ENCODE data around the gene ANOS1.

ANOS1 gene

DNA sequence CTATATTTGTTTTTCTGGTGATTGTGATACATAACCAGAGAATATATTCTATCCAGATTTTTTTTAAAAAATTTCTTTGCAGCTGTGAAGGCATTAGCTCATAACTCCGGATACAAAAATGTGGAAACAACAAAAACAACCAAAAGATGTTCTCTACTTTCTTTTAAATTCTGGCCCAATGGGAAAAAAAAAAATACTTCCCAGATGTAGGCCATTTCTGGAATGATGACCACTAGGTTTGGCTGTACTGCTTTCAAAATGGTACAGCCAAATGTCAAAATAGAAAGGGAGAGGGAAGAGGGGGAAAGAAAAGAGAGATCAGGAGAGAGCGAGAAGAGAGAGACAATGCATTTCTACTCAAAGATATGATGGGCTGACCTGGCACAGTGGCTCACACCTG, 14.6 kb downstream of the ANOS1 start:
- DNase-seq, result no peak

DNA sequence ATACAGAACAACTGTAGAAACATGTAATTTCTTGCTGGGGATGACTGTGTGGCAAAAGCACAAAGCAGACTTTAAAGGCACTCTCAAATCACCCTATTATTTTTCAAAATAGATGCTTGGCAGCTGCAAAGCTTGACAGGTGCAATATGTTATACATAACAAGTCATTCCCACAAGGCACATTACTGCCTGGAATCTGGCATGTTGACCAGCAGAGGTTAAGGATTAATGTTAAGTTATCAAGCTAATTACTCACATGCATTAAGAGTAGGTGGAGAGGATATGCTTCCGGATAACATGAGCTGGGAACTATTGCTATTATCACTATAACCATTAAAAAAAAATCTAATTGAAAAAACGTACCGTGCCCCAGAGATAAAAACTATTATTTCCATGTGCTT, 17.8 kb downstream of the ANOS1 start:
- DNase-seq, result no peak

DNA sequence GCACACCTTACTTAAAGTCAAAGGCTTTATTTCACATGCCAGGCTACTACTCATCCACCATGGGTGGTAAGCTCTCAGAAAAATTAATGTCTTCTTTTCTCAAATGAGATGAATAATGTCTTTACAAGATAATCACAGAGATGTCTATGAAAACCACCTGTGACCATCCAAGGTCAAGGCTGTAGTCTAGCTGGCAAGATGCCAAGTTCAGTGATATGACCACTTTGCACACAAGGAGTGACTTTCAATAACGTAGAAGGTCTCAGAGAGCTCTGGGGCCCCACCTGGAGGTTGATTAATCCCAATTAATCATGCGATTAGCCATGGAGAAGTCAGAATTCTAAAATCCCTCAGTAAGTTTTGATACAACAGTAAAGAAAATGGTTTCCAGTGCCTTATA, 20.5 kb downstream of the ANOS1 start:
- DNase-seq, result no peak

DNA sequence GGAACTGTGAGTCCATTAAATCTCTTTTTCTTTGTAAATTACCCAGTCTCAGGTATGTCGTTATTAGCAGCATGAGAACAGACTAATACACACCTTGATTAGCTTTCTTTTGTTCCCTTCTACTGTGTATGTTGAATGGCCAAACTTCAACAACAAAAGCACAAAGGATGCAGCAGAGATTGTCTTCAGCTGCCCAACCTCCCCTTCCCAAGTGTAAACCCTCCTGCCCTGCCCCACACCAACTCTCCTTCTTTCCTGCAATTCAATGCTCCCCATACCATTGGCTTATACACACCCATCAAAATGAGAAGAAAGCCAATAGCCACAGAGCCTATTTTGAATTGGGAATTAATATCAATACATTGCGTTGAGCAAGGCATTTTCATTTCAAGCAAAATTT, 27.8 kb downstream of the ANOS1 start:
- no peak for DNase-seq

DNA sequence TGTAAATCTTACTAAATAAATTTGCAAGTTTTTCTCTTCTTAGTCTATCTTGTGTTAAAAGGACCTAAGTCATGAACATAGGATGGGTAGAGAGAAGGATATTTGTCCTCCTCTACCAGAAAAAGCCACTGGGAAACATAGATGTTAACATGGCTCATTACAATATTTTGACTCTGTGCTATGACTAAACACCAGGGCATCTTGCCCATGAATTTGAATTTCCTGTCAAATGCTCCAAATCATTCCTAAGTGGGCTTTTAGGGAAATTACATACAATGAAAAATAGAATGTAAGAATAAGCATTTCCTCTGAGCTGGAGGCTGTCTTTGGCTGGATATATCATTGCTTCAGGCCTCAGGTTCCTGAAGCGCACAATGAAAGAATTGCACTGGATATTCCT, 39.1 kb downstream of the ANOS1 start:
- DNase-seq, result no peak

DNA sequence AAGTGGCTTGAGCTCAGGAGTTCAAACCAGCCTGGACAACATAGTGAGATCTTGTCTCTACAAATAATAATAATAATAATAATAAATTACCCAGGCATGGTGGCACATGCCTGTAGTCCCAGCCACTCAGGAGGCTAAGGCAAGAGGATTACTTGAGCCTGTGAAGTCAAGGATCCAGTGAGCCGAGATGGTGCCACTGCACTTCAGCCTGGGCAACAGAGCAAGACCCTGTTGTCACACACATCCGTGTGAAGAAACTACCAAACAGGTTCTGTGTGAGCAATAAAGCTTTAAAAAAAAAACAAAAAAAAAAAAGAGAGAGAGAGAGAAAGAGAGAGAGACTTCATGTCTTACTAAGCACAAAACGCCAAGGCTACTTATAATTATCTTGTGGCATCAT, 42.5 kb downstream of the ANOS1 start:
- no peak for DNase-seq

DNA sequence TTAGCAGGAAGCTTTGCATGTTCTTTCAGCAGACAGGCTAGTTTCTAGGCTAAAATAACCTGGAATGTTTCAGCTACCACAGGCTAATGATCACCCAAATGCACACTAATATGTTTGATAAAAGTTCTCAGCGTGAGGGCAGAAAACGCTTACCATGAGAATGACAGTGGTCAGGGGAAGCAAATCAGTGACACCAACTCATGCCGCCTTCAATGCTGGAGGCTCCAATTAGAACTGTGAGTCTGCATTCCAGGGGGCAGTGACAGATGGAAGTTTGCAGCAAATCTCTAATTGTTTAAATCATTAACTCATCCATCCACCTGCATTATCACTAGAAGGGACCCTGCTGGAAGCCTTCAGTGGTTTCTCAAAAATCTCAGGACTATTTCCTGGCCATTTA, 43.2 kb downstream of the ANOS1 start:
- DNase-seq, result no peak

DNA sequence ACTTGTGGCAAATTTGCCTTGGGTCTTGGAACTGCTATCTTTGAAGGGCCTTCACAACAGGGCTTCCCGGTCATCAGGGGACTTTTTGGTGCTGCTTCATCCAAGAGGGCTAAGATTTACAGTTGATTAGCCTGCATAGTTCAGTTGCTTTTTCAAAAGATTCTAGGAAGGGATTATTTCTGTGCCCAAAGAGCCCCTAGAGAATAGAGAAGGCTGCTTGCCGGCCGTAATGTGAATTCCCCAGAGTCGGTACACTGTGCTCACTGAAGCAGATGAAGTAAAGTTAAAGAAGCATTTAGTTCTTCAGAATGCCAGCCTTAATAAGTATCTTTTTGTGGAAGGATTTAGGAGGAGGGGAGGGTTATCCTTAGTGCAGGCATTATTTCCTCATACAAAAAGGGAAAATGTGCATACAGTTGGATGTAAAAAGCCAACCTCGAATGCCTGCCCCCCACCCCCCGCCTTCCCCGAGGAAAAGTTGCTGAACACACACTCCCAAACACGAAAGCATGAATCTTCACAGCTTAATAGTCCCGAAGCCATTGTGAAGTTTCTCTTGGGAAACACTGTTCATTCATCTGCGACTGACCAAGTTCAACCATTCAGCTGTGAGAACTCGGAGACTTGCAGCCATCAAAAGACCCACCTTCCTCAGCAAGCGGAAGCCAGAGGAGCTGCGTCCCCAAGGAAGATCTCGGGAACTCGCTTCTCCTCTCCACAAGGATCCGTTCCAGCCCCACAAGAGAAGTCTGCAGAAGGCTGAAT, 47.6 kb downstream of the ANOS1 start:
- no peak for DNase-seq

DNA sequence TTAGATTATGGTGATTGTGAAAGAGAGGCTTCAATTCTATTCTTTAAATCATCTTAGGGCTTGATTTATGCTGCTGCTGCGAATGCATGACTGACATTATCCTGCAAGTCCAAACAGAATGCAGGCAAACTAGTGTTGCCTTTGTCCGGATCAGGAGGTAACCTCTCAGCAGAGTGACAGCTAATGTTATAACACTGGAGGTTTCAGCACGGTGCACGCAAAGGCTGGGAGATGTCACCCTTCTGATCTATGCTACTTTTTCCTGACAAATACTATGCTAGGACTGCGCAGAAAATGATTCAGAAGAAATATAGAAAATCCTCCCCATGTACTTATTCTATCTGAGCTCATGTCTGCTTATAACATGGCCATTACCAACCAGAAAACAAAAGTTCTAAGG, 48.2 kb downstream of the ANOS1 start:
- DNase-seq, result no peak

DNA sequence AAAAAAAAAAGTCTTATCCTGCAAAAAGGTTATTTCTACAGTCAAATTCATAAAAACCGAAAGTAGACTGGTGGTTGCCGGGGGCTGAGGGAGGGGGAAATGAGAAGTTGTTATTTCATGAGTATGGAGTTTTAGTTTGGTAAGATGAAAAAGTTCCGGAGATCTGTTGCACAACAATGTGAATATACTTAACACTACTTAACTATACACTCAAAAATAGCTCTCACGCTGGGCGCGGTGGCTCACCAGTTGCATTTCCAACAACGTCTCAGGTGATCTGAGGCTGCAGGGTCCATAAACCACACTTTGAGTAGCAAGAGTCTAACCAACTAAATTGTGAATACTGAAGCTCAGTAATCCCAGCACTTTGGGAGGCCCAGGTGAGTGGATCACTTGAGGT, 52.4 kb downstream of the ANOS1 start:
- DNase-seq, result peak in 3 of 4 experiments; percentile 1 to 42 (median 15)

DNA sequence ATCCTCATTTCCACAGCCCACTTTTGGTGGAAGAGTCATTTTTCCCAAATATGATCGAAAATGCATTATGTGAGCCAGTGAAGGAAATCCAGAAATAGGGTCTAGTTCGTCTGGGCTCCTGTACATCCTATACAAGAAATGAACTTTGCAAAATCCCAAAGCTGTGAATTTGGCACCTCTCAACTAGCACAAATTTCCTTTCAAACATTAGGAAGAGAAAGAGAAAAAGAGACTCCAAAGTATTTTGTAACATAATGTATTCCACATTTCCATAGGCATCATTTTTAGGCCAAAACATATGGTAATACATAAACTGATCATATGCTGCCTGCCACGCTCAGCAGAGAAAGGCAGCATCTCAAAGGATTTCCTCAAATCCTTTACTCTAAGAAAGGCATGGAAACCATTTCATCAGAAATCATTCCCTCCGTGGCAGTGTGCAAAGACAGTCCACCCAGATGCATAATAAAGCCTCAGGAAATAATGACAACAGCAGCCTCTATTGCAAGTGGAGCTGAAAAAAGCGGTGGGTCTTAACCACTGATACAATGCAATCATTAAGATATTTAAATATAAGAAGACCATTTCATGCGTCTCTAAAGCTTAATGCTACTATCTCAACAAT, 56.8 kb downstream of the ANOS1 start:
- DNase-seq, result no peak

DNA sequence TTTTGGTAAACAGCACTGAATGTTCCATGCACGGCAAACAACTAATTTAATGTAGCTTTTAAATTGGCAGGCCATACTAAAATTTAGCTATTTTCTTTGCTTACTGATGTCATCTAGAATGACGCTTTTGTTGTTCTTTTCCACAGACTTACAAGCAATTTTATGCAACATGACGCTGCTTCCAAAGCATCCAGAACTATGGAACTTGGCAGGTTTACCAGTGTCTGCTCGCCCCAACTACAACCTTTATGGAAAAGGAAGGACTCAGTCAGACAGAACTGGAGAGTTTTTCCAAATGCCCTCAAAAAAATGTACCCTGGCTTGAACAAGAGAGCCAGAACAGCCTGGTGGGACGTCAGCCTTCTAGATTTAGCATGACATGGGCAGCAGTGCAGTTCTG, 58.7 kb downstream of the ANOS1 start:
- no peak for DNase-seq

DNA sequence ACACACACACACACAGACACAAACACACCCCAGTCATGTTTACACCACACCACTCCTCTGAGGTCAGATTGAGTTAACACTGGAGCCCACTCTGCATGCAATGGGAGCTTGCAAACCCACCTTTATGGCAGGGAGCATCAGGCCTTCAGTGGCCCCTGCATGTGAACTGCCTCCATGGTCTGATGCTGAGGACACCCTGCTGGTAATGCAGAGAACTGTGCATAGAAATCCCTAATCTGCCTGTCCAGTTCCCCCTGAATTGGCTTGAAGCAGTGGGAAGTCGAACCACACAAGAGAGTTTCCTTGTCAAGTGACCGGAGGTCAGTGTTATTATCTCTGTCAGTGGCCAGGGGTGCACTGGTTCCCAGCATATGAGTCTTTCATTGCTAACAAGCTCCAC, 59.8 kb downstream of the ANOS1 start:
- no peak for DNase-seq

DNA sequence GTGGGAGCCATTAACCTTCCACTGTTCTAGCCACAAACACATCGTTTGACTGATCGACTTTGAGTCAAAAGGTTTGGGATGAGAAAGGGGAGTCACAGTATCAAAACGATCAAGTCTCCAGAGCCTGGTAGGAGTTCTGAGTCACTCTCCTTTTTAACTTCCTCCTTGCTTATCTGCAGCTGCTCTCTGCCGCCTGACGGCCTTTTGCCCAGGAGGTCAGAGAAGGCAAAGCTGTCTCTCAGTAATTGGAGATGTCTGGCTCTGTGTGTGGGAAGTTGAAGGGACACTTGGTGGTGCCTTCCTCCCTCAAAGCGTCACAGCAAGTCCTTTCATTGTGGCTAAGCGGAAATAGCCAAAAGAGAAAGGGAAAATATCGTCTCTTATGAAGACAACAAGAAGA, 63.1 kb downstream of the ANOS1 start:
- DNase-seq, result peak; percentile 32 to 60 (median 58)

DNA sequence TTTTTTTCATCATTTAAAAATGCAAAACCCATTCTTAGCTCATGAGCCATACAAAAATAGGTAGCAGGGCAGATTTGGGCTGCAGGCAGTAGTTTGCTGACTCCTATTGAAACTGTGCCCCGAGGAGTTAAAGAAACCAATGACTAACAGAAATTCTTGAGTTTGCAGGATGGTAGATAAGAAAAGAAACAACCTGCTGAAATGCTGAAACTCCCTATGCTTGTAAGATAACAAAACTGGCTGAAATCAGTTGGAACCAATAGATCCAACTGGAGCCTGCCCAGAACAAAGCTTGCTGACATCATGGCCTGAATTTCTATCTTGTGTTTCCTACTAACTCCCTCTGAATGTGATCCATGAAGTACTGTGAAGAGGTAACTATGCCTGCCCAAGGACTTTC, 68.6 kb downstream of the ANOS1 start:
- DNase-seq, result no peak

DNA sequence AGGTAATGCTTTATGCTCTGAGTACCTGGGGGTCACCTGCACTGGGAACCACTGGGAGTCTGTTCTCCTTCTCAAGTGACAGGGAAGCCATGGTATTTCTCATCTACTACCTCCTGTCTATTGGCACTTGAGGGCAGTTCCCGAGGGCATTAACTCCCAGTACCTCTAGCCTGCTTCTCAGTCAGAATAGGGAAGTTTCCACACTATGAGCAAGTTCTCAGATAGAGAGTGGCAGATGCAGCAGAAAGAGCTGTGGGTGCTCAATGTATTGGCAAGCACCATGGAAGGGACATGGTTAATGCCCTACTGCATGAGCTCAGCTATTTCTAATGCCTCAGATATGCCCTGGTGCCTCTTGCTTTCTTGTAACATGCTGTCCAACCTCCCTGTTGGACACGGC, 74.1 kb downstream of the ANOS1 start:
- peak in 3 of 4 experiments; percentile 17 to 33 (median 26) for DNase-seq

DNA sequence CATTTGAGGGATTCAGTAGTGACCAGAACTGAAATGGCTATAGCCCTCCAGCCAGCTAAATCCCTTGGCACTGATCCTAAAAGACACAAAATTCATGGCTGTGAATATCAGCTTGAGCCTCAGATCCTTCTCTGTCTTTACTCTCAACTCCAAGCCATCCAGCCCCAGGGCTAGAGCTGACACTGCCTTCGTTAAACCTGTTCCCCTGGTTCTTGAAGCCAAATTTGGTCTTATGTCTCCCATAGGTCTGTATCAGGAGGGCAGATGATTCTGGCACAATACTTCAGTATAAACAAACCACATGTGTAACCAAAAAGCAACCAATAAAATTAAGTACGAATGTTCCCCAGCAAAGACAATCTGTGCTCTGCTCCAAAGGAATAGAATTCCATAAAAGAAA, 78.0 kb downstream of the ANOS1 start:
- DNase-seq, result no peak

DNA sequence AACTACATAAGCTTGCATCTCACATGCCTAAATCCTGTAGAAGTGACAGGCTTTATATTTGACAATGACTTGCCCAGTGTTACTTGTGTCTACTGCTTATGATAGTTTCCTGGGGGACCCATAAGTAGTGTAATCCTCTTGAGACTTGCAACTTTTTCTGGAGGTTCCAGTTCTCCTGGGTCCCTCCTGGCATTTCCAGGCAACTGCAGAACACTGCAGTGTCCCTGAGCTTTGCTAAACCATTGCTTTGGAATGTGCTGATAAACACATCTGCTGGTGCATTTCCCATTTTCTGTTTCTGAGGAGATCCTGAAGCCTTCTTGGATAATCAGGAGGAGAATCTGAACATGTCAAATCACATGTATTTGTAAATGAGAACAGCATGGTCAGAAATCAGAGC, 82.0 kb downstream of the ANOS1 start:
- no peak for DNase-seq

DNA sequence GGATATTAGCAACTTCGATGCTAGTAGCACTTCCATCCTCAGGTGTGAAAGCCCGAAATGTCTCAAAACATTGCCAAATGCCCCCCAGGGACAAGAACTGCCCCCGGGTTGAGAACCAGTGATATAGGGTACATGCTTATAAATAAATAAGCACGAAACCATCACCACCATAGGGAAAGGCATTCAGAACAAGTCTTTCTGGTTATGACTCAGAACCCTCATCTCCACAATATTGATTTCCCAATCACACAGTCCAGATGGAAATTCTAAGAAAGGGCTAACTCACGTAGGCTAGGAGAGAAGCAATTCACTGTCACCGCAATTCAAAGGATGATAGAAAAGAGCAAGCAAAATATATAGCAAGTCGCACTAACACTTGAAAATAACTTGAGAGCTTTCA, 84.8 kb downstream of the ANOS1 start:
- DNase-seq, result no peak

DNA sequence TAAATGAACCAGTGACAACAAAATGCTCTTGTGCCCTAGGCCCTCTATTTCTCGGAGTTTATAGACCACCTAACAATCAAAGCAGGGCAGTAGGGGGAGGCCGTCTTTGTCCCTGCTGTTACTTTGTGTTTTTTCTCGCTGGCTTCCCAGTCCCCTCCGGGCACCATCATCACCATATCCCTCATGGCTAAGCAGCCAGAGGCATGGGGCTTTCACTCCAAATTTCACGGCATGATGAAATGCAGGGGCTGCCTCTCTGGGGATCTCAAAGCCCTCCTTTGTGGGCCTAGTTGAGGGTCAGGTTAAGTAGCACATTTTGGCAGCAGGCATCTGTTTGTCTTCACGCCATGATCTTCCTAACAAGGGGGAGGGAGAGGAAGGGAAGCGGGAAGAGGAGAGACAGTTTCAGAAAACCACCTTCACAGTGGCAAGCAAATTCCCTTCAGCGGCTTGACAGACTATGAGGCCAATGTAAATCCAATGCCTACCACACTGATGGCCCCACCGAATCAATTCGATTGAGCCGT, 91.9 kb downstream of the ANOS1 start:
- DNase-seq, result no peak

DNA sequence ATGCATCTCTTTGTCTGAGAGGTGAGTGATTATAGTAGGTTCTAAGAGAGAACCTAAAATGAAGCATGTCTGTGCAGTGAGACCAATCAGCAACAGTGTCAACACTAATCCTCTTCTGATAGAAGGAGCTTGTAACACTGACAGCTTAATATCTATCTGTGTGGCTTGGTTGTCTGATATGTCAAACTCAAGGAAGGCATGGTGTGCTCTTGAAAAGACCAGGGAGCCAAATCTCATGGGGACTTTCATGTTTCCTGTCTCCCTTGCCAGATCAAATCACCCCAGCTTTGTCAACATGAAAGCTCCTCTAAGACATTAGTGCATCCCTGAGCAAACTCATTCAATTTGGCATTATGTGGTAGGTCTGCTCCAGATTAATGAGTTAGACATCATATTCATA, 95.4 kb downstream of the ANOS1 start:
- no peak for DNase-seq

DNA sequence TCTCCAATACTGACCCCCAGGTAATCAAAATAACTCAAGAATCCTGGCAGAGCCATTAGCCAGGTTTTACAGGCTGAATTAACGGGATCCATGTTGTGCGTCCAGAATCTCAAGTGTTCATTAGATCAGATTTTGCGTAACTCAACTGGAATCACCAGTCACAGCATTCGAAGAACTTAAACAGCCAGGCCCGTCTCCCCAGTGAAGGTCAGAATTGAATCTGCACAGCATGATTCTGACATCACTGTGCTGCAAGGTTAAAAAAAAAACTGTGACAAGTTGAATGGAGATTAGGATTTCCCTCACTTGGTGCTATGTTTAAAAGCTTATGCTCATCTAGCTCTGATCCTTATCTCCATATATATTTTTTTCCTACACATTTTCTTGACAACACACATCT, 96.1 kb downstream of the ANOS1 start:
- no peak for DNase-seq

DNA sequence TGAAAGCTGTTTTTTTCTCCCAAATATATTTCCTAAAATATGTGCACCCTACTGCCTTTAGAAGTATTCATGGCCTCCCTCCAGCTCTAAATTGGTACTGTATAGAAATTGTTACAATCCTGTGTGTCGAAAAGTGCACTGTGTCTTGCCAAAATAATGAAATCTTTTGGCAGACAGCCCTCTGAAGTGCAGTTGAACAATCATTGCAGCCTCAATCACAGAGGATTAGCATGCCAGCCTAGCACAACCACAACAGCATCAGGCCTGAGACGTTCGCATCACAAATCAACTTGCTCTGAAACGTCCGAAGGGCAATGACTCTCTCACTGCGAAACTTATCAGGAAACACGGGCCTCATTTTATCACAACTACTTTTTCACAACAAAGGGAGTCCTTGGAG, 99.0 kb downstream of the ANOS1 start:
- no peak for DNase-seq

DNA sequence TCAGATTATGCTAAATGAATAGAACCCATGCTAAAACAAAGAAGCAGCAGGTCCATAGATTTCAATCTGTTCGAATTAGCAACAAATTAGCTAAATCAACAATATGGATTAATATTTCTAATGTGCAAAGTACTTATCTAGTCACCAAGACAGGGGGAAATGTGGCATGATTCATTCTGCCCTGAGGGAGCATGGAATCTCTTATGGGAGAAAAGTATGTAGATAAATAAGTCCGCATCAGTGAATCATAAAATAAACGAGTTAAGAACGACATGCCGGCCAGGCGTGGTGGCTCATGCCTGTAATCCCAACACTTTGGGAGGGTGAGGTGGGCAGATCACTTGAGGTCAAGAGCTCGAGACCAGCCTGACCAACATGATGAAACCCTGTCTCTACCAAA, 102.1 kb downstream of the ANOS1 start:
- DNase-seq, result no peak

DNA sequence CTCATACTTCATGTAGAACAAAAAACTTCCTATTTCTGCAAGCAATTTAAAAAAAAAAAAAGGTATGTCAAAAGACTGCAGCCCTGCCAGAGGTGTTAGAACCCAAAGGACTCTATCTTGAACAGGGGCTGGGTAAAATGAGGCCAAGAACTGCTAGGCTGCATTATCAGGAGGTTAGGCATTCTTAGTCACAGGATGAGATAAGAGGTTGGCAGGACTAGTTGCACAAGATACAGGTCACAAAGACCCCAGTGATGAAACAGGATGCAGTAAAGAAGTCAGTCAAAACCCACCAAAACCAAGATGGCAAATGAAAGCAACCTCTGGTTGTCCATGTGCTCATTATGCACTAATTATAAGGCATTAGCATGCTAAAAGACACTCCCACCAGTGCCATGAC, 104.1 kb downstream of the ANOS1 start:
- no peak for DNase-seq
